Osteocyte (in vitro differentiated cells): Measurements from ENCODE around the gene SBF2. TPM values are rescaled to one million over a fixed set of nuclear protein-coding genes. Genes with fewer than 3 reads are reported as not detected.

Source experiments
- DNase-seq: peaks from one replicate; pipeline ENCODE4 v3.0.0; 2021; ENCODE audit warnings: mixed read lengths; ENCODE audit not compliant: unreplicated experiment; ENCODE audit errors: extremely low spot score
- H3K27ac Mint-ChIP-seq: one replicate; pipeline ENCODE4 v1.8.0; 2021; ENCODE audit warnings: mild to moderate bottlenecking, mixed read lengths; ENCODE audit not compliant: unreplicated experiment
- H3K27me3 Mint-ChIP-seq: one replicate; pipeline ENCODE4 v1.8.0; 2021; ENCODE audit warnings: mixed read lengths; ENCODE audit not compliant: unreplicated experiment
- H3K36me3 Mint-ChIP-seq: one replicate; pipeline ENCODE4 v1.8.0; 2021; ENCODE audit warnings: mixed read lengths; ENCODE audit not compliant: unreplicated experiment
- H3K4me1 Mint-ChIP-seq: one replicate; pipeline ENCODE4 v1.8.0; 2021; ENCODE audit warnings: mixed read lengths; ENCODE audit not compliant: unreplicated experiment
- H3K4me3 Mint-ChIP-seq: one replicate; pipeline ENCODE4 v1.8.0; 2021; ENCODE audit warnings: mild to moderate bottlenecking, moderate library complexity, mixed read lengths; ENCODE audit not compliant: unreplicated experiment
- H3K9me3 Mint-ChIP-seq: one replicate; pipeline ENCODE4 v1.8.0; 2021; ENCODE audit warnings: mixed read lengths; ENCODE audit not compliant: unreplicated experiment
- CTCF ChIP-seq: fragments of 200-600 bp; sonication (generic); IDR thresholded peaks from 2 replicates; pipeline ENCODE4 v1.5.0; 2021; ENCODE audit warnings: antibody characterized with exemption, mild to moderate bottlenecking, moderate library complexity
- total RNA-seq: library from RNA; stranded (reverse); gene quantifications from 2 replicates; pipeline ENCODE4 v1.2.1, GENCODE V29; 2021

SBF2 gene
- total RNA-seq, 1 donor from 2014 or later: 65.2 TPM

GRCh38 chr11:10066441-10066840 is 227.6 kb downstream of the SBF2 start:
- Mint-ChIP-seq H3K4me1 (peaks cover 18% of the 10 kb centered on the region), H3K27me3 (no peaks in the 10 kb centered on the region)

GRCh38 chr11:10064828-10065227 is 229.2 kb downstream of the SBF2 start:
- no peak for TF ChIP-seq CTCF
- Mint-ChIP-seq H3K4me1 (peaks cover 18% of the 10 kb centered on the region), H3K9me3 (peaks cover 25% of the 10 kb centered on the region), H3K27me3 (no peaks in the 10 kb centered on the region), H3K27ac (peak overlapping the region; percentile 68), H3K36me3 (peaks cover 8% of the 10 kb centered on the region), H3K4me3 (no peak overlapping the region)
- no peak for DNase-seq

More at GRCh38 chr11:10066441-10066840, 227.6 kb downstream of the SBF2 start:
- Mint-ChIP-seq H3K9me3 (peaks cover 15% of the 10 kb centered on the region), H3K36me3 (peaks cover 2% of the 10 kb centered on the region), H3K27ac (no peak overlapping the region), H3K4me3 (no peak overlapping the region)
- no peak for DNase-seq
- no peak for TF ChIP-seq CTCF

GRCh38 chr11:10058356-10058755 is 235.7 kb downstream of the SBF2 start:
- Mint-ChIP-seq H3K36me3 (peaks cover 23% of the 10 kb centered on the region), H3K4me1 (peaks cover 17% of the 10 kb centered on the region), H3K27ac (peak overlapping the region; percentile 63), H3K27me3 (no peaks in the 10 kb centered on the region), H3K4me3 (no peak overlapping the region), H3K9me3 (peaks cover 47% of the 10 kb centered on the region)
- no peak for DNase-seq
- no peak for TF ChIP-seq CTCF

- Mint-ChIP-seq H3K9me3 (peaks cover 2% of the 10 kb centered on the region), H3K4me3 (no peak overlapping the region), H3K27ac (peak overlapping the region; percentile 33), H3K36me3 (peaks cover 4% of the 10 kb centered on the region), H3K27me3 (no peaks in the 10 kb centered on the region), H3K4me1 (peaks cover 34% of the 10 kb centered on the region)
- TF ChIP-seq CTCF: no peak
- DNase-seq: no peak
Observed at GRCh38 chr11:10051868-10052586, 242.0 kb downstream of the SBF2 start.

GRCh38 chr11:10050561-10050960 is 243.5 kb downstream of the SBF2 start:
- no peak overlapping the region for H3K4me3 Mint-ChIP-seq
- peaks cover 34% of the 10 kb centered on the region for H3K4me1 Mint-ChIP-seq
- H3K27me3 Mint-ChIP-seq: no peaks in the 10 kb centered on the region
- TF ChIP-seq CTCF: no peak
- DNase-seq: no peak
- peaks cover 5% of the 10 kb centered on the region for H3K36me3 Mint-ChIP-seq
- no peak overlapping the region for H3K27ac Mint-ChIP-seq
- H3K9me3 Mint-ChIP-seq: peaks cover 5% of the 10 kb centered on the region
